Hepatocyte (in vitro differentiated cells): ENCODE measurements around the gene IKZF5. TPM values are rescaled to one million over a fixed set of nuclear protein-coding genes. Genes with fewer than 3 reads are reported as not detected.

ENCODE experiments used
- DNase-seq: peaks from one replicate; pipeline ENCODE4 v3.0.0-alpha.2; 2016; ENCODE audit warnings: low spot score
- H2AFZ ChIP-seq: fragments of 200-600 bp; sonication (generic); 2 replicates; pipeline ENCODE4 v1.6.0; 2016; ENCODE audit warnings: antibody characterized with exemption, mild to moderate bottlenecking
- H3K27ac ChIP-seq: fragments of 200-600 bp; sonication (generic); 2 replicates; pipeline ENCODE4 v1.5.1; 2016; ENCODE audit warnings: mild to moderate bottlenecking
- H3K27me3 ChIP-seq: fragments of 200-600 bp; sonication (generic); 2 replicates; pipeline ENCODE4 v1.6.1; 2016
- H3K36me3 ChIP-seq: fragments of 200-600 bp; sonication (generic); replicated peaks from 2 replicates; pipeline ENCODE4 v1.5.1; 2016; ENCODE audit warnings: low read depth; ENCODE audit not compliant: insufficient read depth
- H3K4me1 ChIP-seq: fragments of 200-600 bp; sonication (generic); 2 replicates; pipeline ENCODE4 v1.5.1; 2016; ENCODE audit warnings: mild to moderate bottlenecking, moderate library complexity; ENCODE audit not compliant: insufficient read depth
- H3K4me2 ChIP-seq: fragments of 200-600 bp; sonication (generic); 2 replicates; pipeline ENCODE4 v1.6.0; 2016
- H3K4me3 ChIP-seq: fragments of 200-600 bp; sonication (generic); 2 replicates; pipeline ENCODE4 v1.5.1; 2016; ENCODE audit warnings: mild to moderate bottlenecking
- H3K79me2 ChIP-seq: fragments of 200-600 bp; sonication (generic); 2 replicates; pipeline ENCODE4 v1.6.0; 2017; ENCODE audit warnings: mild to moderate bottlenecking
- H3K9me2 ChIP-seq: fragments of 200-600 bp; sonication (generic); replicated peaks from 2 replicates; pipeline ENCODE4 v1.6.0; 2017; ENCODE audit warnings: mild to moderate bottlenecking; ENCODE audit not compliant: insufficient read depth
- H3K9me3 ChIP-seq: fragments of 200-600 bp; sonication (generic); 2 replicates; pipeline ENCODE4 v1.5.1; 2016; ENCODE audit warnings: low read depth, mild to moderate bottlenecking
- H4K20me1 ChIP-seq: fragments of 200-600 bp; sonication (generic); 2 replicates; pipeline ENCODE4 v1.6.0; 2016; ENCODE audit warnings: mild to moderate bottlenecking; ENCODE audit not compliant: insufficient read depth, poor library complexity, severe bottlenecking
- CTCF ChIP-seq: fragments of 200-600 bp; sonication (generic); IDR thresholded peaks from 2 replicates; pipeline ENCODE4 v1.5.1; 2016; ENCODE audit warnings: antibody characterized with exemption, mild to moderate bottlenecking; ENCODE audit not compliant: poor library complexity
- EZH2 ChIP-seq: fragments of 200-600 bp; sonication (generic); IDR thresholded peaks from 2 replicates; pipeline ENCODE4 v1.6.1; 2016; ENCODE audit warnings: antibody characterized with exemption, mild to moderate bottlenecking, borderline replicate concordance
- EZH2phosphoT487 ChIP-seq: fragments of 200-600 bp; sonication (generic); IDR thresholded peaks from one replicate; pipeline ENCODE4 v1.6.1; 2018; ENCODE audit warnings: antibody characterized with exemption, mild to moderate bottlenecking, low read depth, moderate library complexity; ENCODE audit not compliant: unreplicated experiment, severe bottlenecking
- WGBS: methylation state at CpG from one replicate; pipeline ENCODE4 v1.1.6; 2016; ENCODE audit warnings: low lambda C conversion rate; ENCODE audit errors: missing lambda C conversion rate; 5-methylcytosine and 5-hydroxymethylcytosine counted together
- polyA plus RNA-seq: library from polyadenylated mRNA; unstranded; fragments of >200 nt; fragmentation: Nextera tagmentation; extraction: Ambion mirVana; gene quantifications from 2 replicates; pipeline ENCODE4 v1.2.1, GENCODE V29; 2016
- total RNA-seq: library from RNA; depleted of rRNA; stranded (reverse); fragments of >200 nt; gene quantifications from 2 replicates; pipeline ENCODE4 v1.2.3, GENCODE V29; 2014

Gene IKZF5
- total and polyA plus RNA-seq, 2 experiments from 2014 or later, result 7.2 to 8.5 TPM

- no peaks in the 10 kb centered on the region for H3K27me3 ChIP-seq
- peaks cover 63% of the 10 kb centered on the region for H3K79me2 ChIP-seq
- H3K27ac ChIP-seq, result no peak overlapping the region
- H3K36me3 ChIP-seq, result no peaks in the 10 kb centered on the region
- no peak overlapping the region for H3K4me3 ChIP-seq
- no peaks in the 10 kb centered on the region for H3K9me2 ChIP-seq
- H2AFZ ChIP-seq, result no peak overlapping the region
- DNase-seq, result no peak
- WGBS, result 94% methylated on average over 6 of the region's 6 CpGs
- peaks cover 4% of the 10 kb centered on the region for H3K4me1 ChIP-seq
- TF ChIP-seq EZH2 (no peak), CTCF (no peak)
- no peaks in the 10 kb centered on the region for H3K9me3 ChIP-seq
- peaks cover 7% of the 10 kb centered on the region for H4K20me1 ChIP-seq
- H3K4me2 ChIP-seq, result no peak overlapping the region
Observed at GRCh38 chr10:122998360-122998917, 10.2 kb downstream of the IKZF5 start.

- TF ChIP-seq CTCF (no peak), EZH2 (no peak), EZH2phosphoT487 (no peak)
- H3K36me3 ChIP-seq, result no peaks in the 10 kb centered on the region
- no peak overlapping the region for H2AFZ ChIP-seq
- H4K20me1 ChIP-seq, result peaks cover 7% of the 10 kb centered on the region
- DNase-seq, result no peak
- H3K79me2 ChIP-seq, result peaks cover 57% of the 10 kb centered on the region
- H3K9me2 ChIP-seq, result no peaks in the 10 kb centered on the region
- H3K27ac ChIP-seq, result no peak overlapping the region
- peaks cover 4% of the 10 kb centered on the region for H3K4me1 ChIP-seq
- 89% methylated on average over 3 of the region's 3 CpGs for WGBS
- H3K4me2 ChIP-seq, result no peak overlapping the region
- no peaks in the 10 kb centered on the region for H3K27me3 ChIP-seq
- H3K4me3 ChIP-seq, result no peak overlapping the region
- H3K9me3 ChIP-seq, result no peaks in the 10 kb centered on the region
Observed at GRCh38 chr10:122997864-122998263, 10.7 kb downstream of the IKZF5 start.

DNA sequence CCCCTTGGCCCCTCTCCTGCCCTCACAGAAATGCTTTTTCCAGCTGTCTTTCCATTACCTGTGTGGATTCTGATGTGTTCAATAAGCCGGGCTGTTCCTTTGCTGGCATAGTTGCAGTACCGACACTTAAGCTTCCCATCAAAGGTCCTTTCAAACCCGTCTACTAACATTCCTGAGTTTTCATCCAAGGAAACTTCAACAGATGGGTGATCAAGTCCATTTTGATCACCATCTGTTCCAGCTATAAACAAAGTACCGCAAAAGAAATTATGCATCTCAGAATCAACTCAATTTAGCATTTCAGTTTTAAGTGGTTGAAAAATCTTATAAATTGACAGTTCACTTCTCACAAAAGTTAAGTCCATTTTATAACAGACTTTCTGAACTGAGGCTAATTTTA is 12.7 kb downstream of the IKZF5 start:
- 92% methylated on average over 4 of the region's 4 CpGs for WGBS

More for the DNA sequence above, 12.7 kb downstream of the IKZF5 start:
- no peak for DNase-seq
- Histone ChIP-seq H3K9me3 (no peaks in the 10 kb centered on the region), H3K4me3 (no peak overlapping the region), H3K4me2 (no peak overlapping the region), H3K36me3 (no peaks in the 10 kb centered on the region), H3K27ac (no peak overlapping the region), H3K79me2 (peaks cover 38% of the 10 kb centered on the region), H3K27me3 (no peaks in the 10 kb centered on the region), H4K20me1 (peaks cover 7% of the 10 kb centered on the region), H2AFZ (no peak overlapping the region), H3K4me1 (peaks cover 4% of the 10 kb centered on the region), H3K9me2 (no peaks in the 10 kb centered on the region)
- TF ChIP-seq EZH2phosphoT487 (no peak), EZH2 (no peak), CTCF (no peak)
